Measurements from ENCODE around the gene MLLT3.

- TF ChIP-seq CTCF (IDR thresholded peaks at IDR 0.05 in 4 of 5, conservative IDR thresholded peaks at IDR 0.05 in 1 of 5) (no peak), POLR2A (IDR thresholded peaks at IDR 0.05) (no peak)
Measured at GRCh38 chr9:20474496-20474895, 147.8 kb downstream of the MLLT3 start.
